ENCODE results near the gene UBE2C. TPM values are rescaled to one million over a fixed set of nuclear protein-coding genes. Genes with fewer than 3 reads are reported as not detected.

The UBE2C gene
- total RNA-seq, 1 experiment from 2014 or later = 265 TPM

DNA sequence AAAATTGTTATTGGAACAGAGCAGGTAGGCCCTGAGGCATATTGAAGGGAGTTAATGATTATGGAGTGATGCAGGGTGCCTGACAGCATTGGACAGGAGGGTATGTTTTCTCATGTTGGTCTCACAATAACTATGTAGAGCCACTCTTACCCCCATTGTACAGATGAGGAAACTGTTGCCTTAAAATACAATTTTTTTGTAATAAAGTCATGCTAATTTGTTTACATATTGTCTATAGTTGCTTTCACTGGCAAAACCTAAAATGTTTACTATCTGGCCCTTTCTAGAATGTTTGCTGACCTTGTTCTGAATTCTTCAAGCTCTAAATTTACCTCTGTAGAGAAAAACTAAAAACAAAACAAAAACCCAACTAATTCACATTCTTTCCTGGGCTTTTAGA lies 39.1 kb downstream of the UBE2C start:
- no peak for DNase-seq
- no peaks in the 10 kb centered on the region for H3K27me3 ChIP-seq (ENCODE audit: control insufficient read depth, insufficient read depth, low read length)
- H3K36me3 ChIP-seq (replicated peaks; ENCODE audit: control insufficient read depth, insufficient read depth, low read length) = peaks cover 2% of the 10 kb centered on the region
- H3K4me3 ChIP-seq (ENCODE audit: insufficient read depth, low read depth, low read length) = no peak overlapping the region

- Histone ChIP-seq H3K4me3 (ENCODE audit: insufficient read depth, low read depth, low read length) (no peak overlapping the region), H3K36me3 (replicated peaks; ENCODE audit: control insufficient read depth, insufficient read depth, low read length) (peaks cover 2% of the 10 kb centered on the region), H3K27me3 (ENCODE audit: control insufficient read depth, insufficient read depth, low read length) (no peaks in the 10 kb centered on the region)
- no peak for DNase-seq
These were observed 39.9 kb downstream of the UBE2C start for GRCh38 chr20:45852326-45852725.

GRCh38 chr20:45853484-45853883 lies 41.0 kb downstream of the UBE2C start:
- Histone ChIP-seq H3K27me3 (ENCODE audit: control insufficient read depth, insufficient read depth, low read length) (no peaks in the 10 kb centered on the region), H3K36me3 (replicated peaks; ENCODE audit: control insufficient read depth, insufficient read depth, low read length) (no peaks in the 10 kb centered on the region; the same call in 1 of the 2 replicates), H3K4me3 (ENCODE audit: insufficient read depth, low read depth, low read length) (no peak overlapping the region)
- DNase-seq = peak; percentile 63

GRCh38 chr20:45857114-45857881 lies 44.9 kb downstream of the UBE2C start, which contains the start of the genes ACOT8 and ZSWIM3:
Gene ACOT8 (minus strand): TSS chr20:45857392. CDS start chr20:45857315, 77 bp downstream.
Gene ZSWIM3 (plus strand): TSS chr20:45857614. CDS start chr20:45857826, 212 bp downstream.
- H3K4me3 ChIP-seq (ENCODE audit: insufficient read depth, low read depth, low read length) = peak within 1 kb of the TSS; percentile 84
- no peaks in the 10 kb centered on the region for H3K27me3 ChIP-seq (ENCODE audit: control insufficient read depth, insufficient read depth, low read length)
- DNase-seq = peak; percentile 100
- no peaks in the 10 kb centered on the region for H3K36me3 ChIP-seq (replicated peaks; ENCODE audit: control insufficient read depth, insufficient read depth, low read length)

- peak; percentile 89 for DNase-seq
- H3K36me3 ChIP-seq (replicated peaks; ENCODE audit: control insufficient read depth, insufficient read depth, low read length) = no peaks in the 10 kb centered on the region
- peak overlapping the region; percentile 84 for H3K4me3 ChIP-seq (ENCODE audit: insufficient read depth, low read depth, low read length)
- H3K27me3 ChIP-seq (ENCODE audit: control insufficient read depth, insufficient read depth, low read length) = no peaks in the 10 kb centered on the region
These were observed 45.4 kb downstream of the UBE2C start for GRCh38 chr20:45857882-45858216.

- Histone ChIP-seq H3K4me3 (ENCODE audit: insufficient read depth, low read depth, low read length) (no peak overlapping the region), H3K27me3 (ENCODE audit: control insufficient read depth, insufficient read depth, low read length) (no peaks in the 10 kb centered on the region), H3K36me3 (replicated peaks; ENCODE audit: control insufficient read depth, insufficient read depth, low read length) (no peaks in the 10 kb centered on the region)
- no peak for DNase-seq
These were observed 47.5 kb downstream of the UBE2C start for GRCh38 chr20:45859916-45860315.

DNA sequence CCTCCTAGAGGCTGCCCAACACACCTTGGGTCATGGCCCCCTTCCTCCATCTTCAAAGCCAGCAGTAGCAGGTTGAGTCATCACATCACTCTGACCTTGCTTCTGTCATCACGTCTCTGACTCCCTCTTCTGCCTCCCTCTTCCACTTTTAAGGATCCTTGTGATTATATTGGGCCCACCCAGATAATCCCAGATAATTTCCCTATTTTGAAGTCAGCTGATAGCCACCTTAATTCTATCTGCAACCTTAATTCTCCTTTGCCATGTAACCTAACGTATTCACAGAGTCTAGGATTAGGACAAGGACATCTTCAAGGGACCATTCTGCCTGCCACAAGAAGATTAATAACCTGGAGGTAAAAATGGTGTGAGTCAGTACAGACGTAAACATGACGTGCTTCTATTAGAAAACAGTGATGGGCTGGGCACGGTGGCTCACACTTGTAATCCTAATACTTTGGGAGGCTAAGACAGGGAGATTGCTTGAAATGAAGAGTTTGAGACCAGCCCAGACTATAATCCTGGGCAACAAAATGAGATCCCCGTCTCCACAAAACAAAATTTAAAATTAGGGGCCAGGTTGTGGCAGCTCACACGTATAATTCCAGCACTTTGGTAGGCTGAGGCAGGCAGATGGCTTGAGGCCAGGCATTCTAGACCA lies 48.2 kb downstream of the UBE2C start:
- no peak overlapping the region for H3K4me3 ChIP-seq (ENCODE audit: insufficient read depth, low read depth, low read length)
- H3K36me3 ChIP-seq (replicated peaks; ENCODE audit: control insufficient read depth, insufficient read depth, low read length) = no peaks in the 10 kb centered on the region
- H3K27me3 ChIP-seq (ENCODE audit: control insufficient read depth, insufficient read depth, low read length) = no peaks in the 10 kb centered on the region
- no peak for DNase-seq

DNA sequence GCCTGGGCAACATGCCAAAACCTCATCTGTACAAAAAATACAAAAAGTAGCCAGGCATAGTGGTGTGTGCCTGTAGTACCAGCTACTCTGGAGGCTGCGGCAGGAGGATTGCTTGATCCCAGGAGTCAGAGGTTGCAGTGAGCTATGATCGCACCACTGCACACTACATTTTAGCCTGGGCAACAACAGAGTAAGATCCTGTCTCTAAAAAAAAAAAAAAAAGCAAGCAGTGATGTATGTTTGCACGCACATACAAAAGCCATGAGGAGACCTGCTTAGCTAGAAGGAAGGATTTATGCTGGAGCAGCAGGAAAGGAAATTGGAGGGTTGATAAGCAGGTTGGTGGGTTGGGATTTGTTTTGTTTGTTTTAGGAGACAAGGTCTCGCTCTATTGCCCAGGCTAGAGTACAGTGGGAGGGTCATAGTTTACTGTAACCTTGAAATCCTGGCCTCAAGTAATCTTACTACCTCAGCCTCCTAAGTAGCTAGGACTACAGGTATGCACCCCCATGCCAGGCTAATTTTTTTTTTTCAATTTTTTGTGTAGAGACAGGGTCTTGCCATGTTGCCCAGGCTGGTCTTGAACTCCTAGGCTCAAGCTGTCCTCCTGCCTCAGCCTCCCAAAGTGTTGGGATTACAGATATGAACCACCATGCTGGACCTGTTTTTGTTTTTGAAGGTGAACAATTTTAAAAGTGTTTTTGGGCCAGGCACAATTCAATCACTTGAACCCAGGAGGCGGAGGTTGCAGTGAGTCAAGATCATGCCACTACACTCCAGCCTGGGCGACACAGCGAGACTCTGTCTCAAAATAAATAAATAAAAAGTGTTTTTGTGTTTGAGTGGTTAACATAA lies 49.0 kb downstream of the UBE2C start:
- no peaks in the 10 kb centered on the region for H3K36me3 ChIP-seq (replicated peaks; ENCODE audit: control insufficient read depth, insufficient read depth, low read length)
- DNase-seq = no peak
- no peaks in the 10 kb centered on the region for H3K27me3 ChIP-seq (ENCODE audit: control insufficient read depth, insufficient read depth, low read length)
- H3K4me3 ChIP-seq (ENCODE audit: insufficient read depth, low read depth, low read length) = no peak overlapping the region

GRCh38 chr20:45863543-45864470 lies 51.4 kb downstream of the UBE2C start:
- no peak overlapping the region for H3K4me3 ChIP-seq (ENCODE audit: insufficient read depth, low read depth, low read length)
- no peak for DNase-seq
- H3K36me3 ChIP-seq (replicated peaks; ENCODE audit: control insufficient read depth, insufficient read depth, low read length) = no peaks in the 10 kb centered on the region
- no peaks in the 10 kb centered on the region for H3K27me3 ChIP-seq (ENCODE audit: control insufficient read depth, insufficient read depth, low read length)

DNA sequence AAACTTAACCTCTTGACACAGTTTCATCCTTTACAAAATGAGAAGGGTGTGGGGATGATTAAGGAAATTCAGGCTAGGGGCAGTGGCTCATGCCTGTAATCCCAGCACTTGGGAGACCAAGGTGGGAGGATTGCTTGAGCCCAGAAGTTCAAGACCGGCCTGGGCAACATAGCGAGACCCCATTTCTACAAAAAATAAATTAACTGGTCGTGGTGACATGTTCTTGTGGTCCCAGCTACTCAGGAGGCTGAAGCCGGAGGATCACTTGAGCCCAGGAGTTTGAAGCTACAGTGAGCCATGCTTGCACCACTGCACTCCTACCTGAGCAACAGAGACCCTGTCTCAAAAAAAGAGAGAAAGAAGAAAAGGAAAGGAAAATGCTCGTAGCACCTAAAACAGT lies 54.0 kb downstream of the UBE2C start:
- Histone ChIP-seq H3K36me3 (replicated peaks; ENCODE audit: control insufficient read depth, insufficient read depth, low read length) (no peaks in the 10 kb centered on the region), H3K4me3 (ENCODE audit: insufficient read depth, low read depth, low read length) (no peak overlapping the region), H3K27me3 (ENCODE audit: control insufficient read depth, insufficient read depth, low read length) (no peaks in the 10 kb centered on the region)
- DNase-seq = no peak

Other genes with a start within 250 kb of the UBE2C start
- gene WFDC8, start 233.4 kb upstream of the UBE2C start, total RNA-seq (2014; rRNA removed; shearing (Covaris generic)) = not detected in 2 replicates
- 0.33 TPM in 1 of 2 replicates, not detected in the other for gene WFDC10A, start 182.9 kb upstream of the UBE2C start, total RNA-seq (2014; rRNA removed; shearing (Covaris generic))
- gene WFDC9, start 181.4 kb upstream of the UBE2C start, total RNA-seq (2014; rRNA removed; shearing (Covaris generic)) = not detected in 2 replicates
- not detected in 2 replicates for gene WFDC11, start 142.4 kb upstream of the UBE2C start, total RNA-seq (2014; rRNA removed; shearing (Covaris generic))
- gene WFDC13, start 110.6 kb upstream of the UBE2C start, total RNA-seq (2014; rRNA removed; shearing (Covaris generic)) = not detected in 2 replicates
- 0.52 TPM in 1 of 2 replicates, not detected in the other for gene WFDC10B, start 107.6 kb upstream of the UBE2C start, total RNA-seq (2014; rRNA removed; shearing (Covaris generic))
- gene SPINT4, start 90.3 kb upstream of the UBE2C start, total RNA-seq (2014; rRNA removed; shearing (Covaris generic)) = not detected in 2 replicates
- gene WFDC3, start 20.8 kb upstream of the UBE2C start, total RNA-seq (2014; rRNA removed; shearing (Covaris generic)) = 0.59 TPM in 1 of 2 replicates, not detected in the other
- gene DNTTIP1, start 20.7 kb upstream of the UBE2C start, total RNA-seq (2014; rRNA removed; shearing (Covaris generic)) = 21.4 and 24.2 TPM in 2 replicates
- 0.42 and 0.70 TPM in 2 replicates for gene TNNC2, start 14.7 kb downstream of the UBE2C start, total RNA-seq (2014; rRNA removed; shearing (Covaris generic))
- 22.5 and 22.7 TPM in 2 replicates for gene SNX21, start 21.2 kb downstream of the UBE2C start, total RNA-seq (2014; rRNA removed; shearing (Covaris generic))
- 57.1 and 59.7 TPM in 2 replicates for gene ACOT8, start 44.7 kb downstream of the UBE2C start, total RNA-seq (2014; rRNA removed; shearing (Covaris generic))
- gene ZSWIM3, start 45.0 kb downstream of the UBE2C start, total RNA-seq (2014; rRNA removed; shearing (Covaris generic)) = 5.4 and 5.7 TPM in 2 replicates
- gene ZSWIM1, start 68.6 kb downstream of the UBE2C start, total RNA-seq (2014; rRNA removed; shearing (Covaris generic)) = 13.3 and 17.8 TPM in 2 replicates
- gene SPATA25, start 75.0 kb downstream of the UBE2C start, total RNA-seq (2014; rRNA removed; shearing (Covaris generic)) = 0.41 and 5.1 TPM in 2 replicates
- 8.1 and 10.2 TPM in 2 replicates for gene NEURL2, start 78.6 kb downstream of the UBE2C start, total RNA-seq (2014; rRNA removed; shearing (Covaris generic))
- 38.7 and 41.8 TPM in 2 replicates for gene CTSA, start 78.7 kb downstream of the UBE2C start, total RNA-seq (2014; rRNA removed; shearing (Covaris generic))
- 87.3 and 104 TPM in 2 replicates for gene PLTP, start 99.5 kb downstream of the UBE2C start, total RNA-seq (2014; rRNA removed; shearing (Covaris generic))
- gene PCIF1, start 122.0 kb downstream of the UBE2C start, total RNA-seq (2014; rRNA removed; shearing (Covaris generic)) = 22.8 and 28.4 TPM in 2 replicates
- gene ZNF335, start 159.6 kb downstream of the UBE2C start, total RNA-seq (2014; rRNA removed; shearing (Covaris generic)) = 15.0 and 18.1 TPM in 2 replicates
- gene MMP9, start 196.3 kb downstream of the UBE2C start, total RNA-seq (2014; rRNA removed; shearing (Covaris generic)) = 9.8 and 11.6 TPM in 2 replicates
- 1.3 and 4.3 TPM in 2 replicates for gene SLC12A5, start 216.6 kb downstream of the UBE2C start, total RNA-seq (2014; rRNA removed; shearing (Covaris generic))